ENCODE results near the gene BTBD3. TPM values are rescaled to one million over a fixed set of nuclear protein-coding genes. Genes with fewer than 3 reads are reported as not detected.

The BTBD3 gene
- total and polyA plus RNA-seq, 2 donors (not counting 1 experiment from before 2014, with no cell fraction given): 1.5 to 2.1 TPM

GRCh38 chr20:11907621-11908020, 10.1 kb upstream of the BTBD3 start:
- Mint-ChIP-seq H3K4me3 (no peak overlapping the region), H3K27ac (no peak overlapping the region), H3K4me1 (no peaks in the 10 kb centered on the region), H3K27me3 (no peaks in the 10 kb centered on the region), H3K9me3 (ENCODE audit: insufficient read depth) (no peaks in the 10 kb centered on the region)
- ATAC-seq (ENCODE audit: low read depth) (no peak), DNase-seq (no peak)
- WGBS (ENCODE audit: insufficient coverage): 83% methylated on average over 2 of the region's 4 CpGs
- CTCF ChIA-PET: no interaction called here
- Histone ChIP-seq H3K36me3 (replicated peaks in 1 of 2; ENCODE audit: control extremely low read depth in 1 of 2, control insufficient read depth in 1 of 2, extremely low read depth in 1 of 2, insufficient read depth in 2 of 2, low read length in 1 of 2) (no peaks in the 10 kb centered on the region), H3K79me2 (ENCODE audit: control insufficient read depth, insufficient read depth, low read length) (peaks cover 11% of the 10 kb centered on the region), H3K4me3 (ENCODE audit: control extremely low read depth in 1 of 5, extremely low read depth in 1 of 5, insufficient read depth in 1 of 5, low read depth in 2 of 5, low read length in 4 of 5) (no peak overlapping the region), H2AFZ (ENCODE audit: insufficient read depth, low read depth, low read length, poor library complexity, severe bottlenecking) (no peak overlapping the region), H4K20me1 (ENCODE audit: control insufficient read depth, insufficient read depth, low read length, poor library complexity, severe bottlenecking) (no peaks in the 10 kb centered on the region), H3K9me3 (ENCODE audit: control extremely low read depth in 1 of 3, control insufficient read depth in 2 of 3, insufficient read depth in 1 of 3, low read length in 2 of 3) (peaks cover 0 to 3% (median 0%) of the 10 kb centered on the region in 3 donors), H3K9ac (ENCODE audit: low read length) (no peak overlapping the region), H3K27me3 (replicated peaks in 1 of 4; ENCODE audit: control extremely low read depth in 1 of 4, control insufficient read depth in 3 of 4, insufficient read depth in 4 of 4, low read length in 3 of 4) (no peaks in the 10 kb centered on the region), H3K27ac (ENCODE audit: low read length in 2 of 2) (no peak overlapping the region), H3K4me2 (replicated peaks; ENCODE audit: low read depth, low read length, poor library complexity, severe bottlenecking) (no peak overlapping the region), H3K4me1 (ENCODE audit: control insufficient read depth in 2 of 2, insufficient read depth in 2 of 2, low read length in 2 of 2) (no peaks in the 10 kb centered on the region)
- intact Hi-C loops (cut with micrococcal nuclease): no loop called here
- POLR2A ChIA-PET: no interaction called here
- TF ChIP-seq CTCF (IDR thresholded peaks at IDR 0.05) (no peak), EZH2 (IDR thresholded peaks at IDR 0.05; ENCODE audit: borderline replicate concordance, insufficient read depth, low read depth, low read length, poor library complexity, severe bottlenecking) (no peak)

- CTCF ChIA-PET: no interaction called here
Observed at GRCh38 chr20:11912013-11912658, 5.6 kb upstream of the BTBD3 start.

More at GRCh38 chr20:11912013-11912658, 5.6 kb upstream of the BTBD3 start:
- Histone ChIP-seq H4K20me1 (ENCODE audit: control insufficient read depth, insufficient read depth, low read length, poor library complexity, severe bottlenecking) (no peaks in the 10 kb centered on the region), H3K4me3 (ENCODE audit: control extremely low read depth in 1 of 5, extremely low read depth in 1 of 5, insufficient read depth in 1 of 5, low read depth in 2 of 5, low read length in 4 of 5) (no peak overlapping the region), H3K79me2 (ENCODE audit: control insufficient read depth, insufficient read depth, low read length) (peaks cover 3% of the 10 kb centered on the region), H3K27ac (ENCODE audit: low read length in 2 of 2) (no peak overlapping the region), H2AFZ (ENCODE audit: insufficient read depth, low read depth, low read length, poor library complexity, severe bottlenecking) (no peak overlapping the region), H3K27me3 (replicated peaks in 1 of 4; ENCODE audit: control extremely low read depth in 1 of 4, control insufficient read depth in 3 of 4, insufficient read depth in 4 of 4, low read length in 3 of 4) (no peaks in the 10 kb centered on the region), H3K36me3 (replicated peaks in 1 of 2; ENCODE audit: control extremely low read depth in 1 of 2, control insufficient read depth in 1 of 2, extremely low read depth in 1 of 2, insufficient read depth in 2 of 2, low read length in 1 of 2) (no peaks in the 10 kb centered on the region), H3K4me1 (ENCODE audit: control insufficient read depth in 2 of 2, insufficient read depth in 2 of 2, low read length in 2 of 2) (no peaks in the 10 kb centered on the region), H3K9me3 (ENCODE audit: control extremely low read depth in 1 of 3, control insufficient read depth in 2 of 3, insufficient read depth in 1 of 3, low read length in 2 of 3) (no peaks in the 10 kb centered on the region), H3K9ac (ENCODE audit: low read length) (no peak overlapping the region), H3K4me2 (replicated peaks; ENCODE audit: low read depth, low read length, poor library complexity, severe bottlenecking) (no peak overlapping the region)
- ATAC-seq (ENCODE audit: low read depth) (no peak), DNase-seq (no peak)
- Mint-ChIP-seq H3K9me3 (ENCODE audit: insufficient read depth) (no peaks in the 10 kb centered on the region), H3K27me3 (no peaks in the 10 kb centered on the region), H3K27ac (no peak overlapping the region), H3K4me3 (no peak overlapping the region), H3K4me1 (no peaks in the 10 kb centered on the region)
- WGBS (ENCODE audit: insufficient coverage): 100% methylated on average over 1 of the region's 4 CpGs
- POLR2A ChIA-PET: no interaction called here
- intact Hi-C loops (cut with micrococcal nuclease): no loop called here
- TF ChIP-seq CTCF (IDR thresholded peaks at IDR 0.05): no peak
- TF ChIP-seq EZH2 (IDR thresholded peaks at IDR 0.05; ENCODE audit: borderline replicate concordance, insufficient read depth, low read depth, low read length, poor library complexity, severe bottlenecking): no peak
